PC-9 (cell line): ENCODE data around the gene CEACAM18.

Experiments used
- EZH2 ChIP-seq: fragments of 200-600 bp; sonication (generic); IDR thresholded peaks from 2 replicates; pipeline ENCODE4 v1.8.0; 2017; ENCODE audit warnings: antibody characterized with exemption, low read depth
- TF ChIP-seq, protein P1 (sequence below): fragments of 200-600 bp; sonication (generic); conservative IDR thresholded peaks from 2 replicates; pipeline ENCODE4 v1.6.1; 2017; ENCODE audit warnings: mixed run types, antibody characterized with exemption, mild to moderate bottlenecking, moderate library complexity

DNA sequence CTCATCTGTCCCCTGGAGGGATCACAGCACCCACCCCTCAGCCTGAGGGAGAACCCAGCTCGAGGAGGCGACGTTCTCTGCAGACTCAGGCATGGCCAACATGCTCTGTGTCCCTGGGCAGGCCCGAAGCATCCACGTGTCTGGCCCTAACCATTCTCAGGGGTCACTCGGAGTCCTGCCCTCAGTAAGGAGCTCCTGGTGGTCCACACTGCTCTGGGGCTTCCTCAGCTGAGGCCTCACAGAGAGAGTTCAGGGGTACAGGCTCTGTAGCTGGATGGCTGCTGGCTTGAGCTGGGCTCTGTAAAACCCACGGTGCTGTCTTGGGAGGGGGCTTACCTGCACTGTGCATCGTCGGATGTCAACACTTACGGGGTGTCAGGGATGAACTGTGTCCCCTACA, 15.7 kb upstream of the CEACAM18 start:
- TF ChIP-seq, protein P1, sequence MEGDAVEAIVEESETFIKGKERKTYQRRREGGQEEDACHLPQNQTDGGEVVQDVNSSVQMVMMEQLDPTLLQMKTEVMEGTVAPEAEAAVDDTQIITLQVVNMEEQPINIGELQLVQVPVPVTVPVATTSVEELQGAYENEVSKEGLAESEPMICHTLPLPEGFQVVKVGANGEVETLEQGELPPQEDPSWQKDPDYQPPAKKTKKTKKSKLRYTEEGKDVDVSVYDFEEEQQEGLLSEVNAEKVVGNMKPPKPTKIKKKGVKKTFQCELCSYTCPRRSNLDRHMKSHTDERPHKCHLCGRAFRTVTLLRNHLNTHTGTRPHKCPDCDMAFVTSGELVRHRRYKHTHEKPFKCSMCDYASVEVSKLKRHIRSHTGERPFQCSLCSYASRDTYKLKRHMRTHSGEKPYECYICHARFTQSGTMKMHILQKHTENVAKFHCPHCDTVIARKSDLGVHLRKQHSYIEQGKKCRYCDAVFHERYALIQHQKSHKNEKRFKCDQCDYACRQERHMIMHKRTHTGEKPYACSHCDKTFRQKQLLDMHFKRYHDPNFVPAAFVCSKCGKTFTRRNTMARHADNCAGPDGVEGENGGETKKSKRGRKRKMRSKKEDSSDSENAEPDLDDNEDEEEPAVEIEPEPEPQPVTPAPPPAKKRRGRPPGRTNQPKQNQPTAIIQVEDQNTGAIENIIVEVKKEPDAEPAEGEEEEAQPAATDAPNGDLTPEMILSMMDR, result no peak
- TF ChIP-seq EZH2, result no peak
